H1 (cell line): ENCODE data around the gene SRSF3. TPM values are rescaled to one million over a fixed set of nuclear protein-coding genes. Genes with fewer than 3 reads are reported as not detected.

Experiments used
- CTCF ChIA-PET: fragments of 300-600 bp; sonication (Branson Sonifier 250); formaldehyde crosslinking; loops from one replicate; lab custom pipeline; 2021; ENCODE audit not compliant: partially characterized antibody; lab: Charles Lee
- POLR2A ChIA-PET: fragments of 300-600 bp; sonication (Branson Sonifier 250); formaldehyde crosslinking; loops from one replicate; lab custom pipeline; 2021; ENCODE audit warnings: inconsistent platforms; ENCODE audit not compliant: partially characterized antibody; lab: Charles Lee
- DNase-seq, 2 experiments: peaks; one replicate each; pipeline versions ENCODE4 v3.0.0 to v3.0.0-alpha.2; 2010 to 2022; ENCODE audit warnings: low spot score in 2 of 2, low read depth in 1 of 2, mixed read lengths in 1 of 2
- FAIRE-seq: peaks from 2 replicates; lab custom pipeline; 2011; peaks lifted over from hg19 to GRCh38; lab: Jason Lieb, UNC
- H2AFZ ChIP-seq: 2 replicates; pipeline ENCODE4 v1.8.1; 2012; ENCODE audit warnings: low read length, inconsistent platforms
- H2AK5ac ChIP-seq: 2 replicates; pipeline ENCODE4 v1.6.1; 2013; ENCODE audit warnings: low read depth, low read length
- H2BK120ac ChIP-seq: replicated peaks from 2 replicates; pipeline ENCODE3; 2013; ENCODE audit warnings: low read depth, low read length, inconsistent platforms
- H2BK12ac ChIP-seq: 2 replicates; pipeline ENCODE4 v1.6.1; 2013; ENCODE audit warnings: low read depth, low read length
- H2BK15ac ChIP-seq: 2 replicates; pipeline ENCODE4 v1.6.1; 2013; ENCODE audit warnings: low read length
- H2BK20ac ChIP-seq: 2 replicates; pipeline ENCODE4 v1.6.1; 2013; ENCODE audit warnings: low read length
- H2BK5ac ChIP-seq: 2 replicates; pipeline ENCODE4 v1.6.1; 2013; ENCODE audit warnings: low read depth, low read length
- H3K14ac ChIP-seq: 2 replicates; pipeline ENCODE4 v1.6.1; 2013; ENCODE audit warnings: inconsistent platforms; ENCODE audit not compliant: insufficient read length
- H3K18ac ChIP-seq: 2 replicates; pipeline ENCODE4 v1.6.1; 2013; ENCODE audit warnings: low read length; ENCODE audit errors: extremely low read depth
- H3K23ac ChIP-seq: 2 replicates; pipeline ENCODE4 v1.6.1; 2013; ENCODE audit warnings: inconsistent platforms; ENCODE audit not compliant: insufficient read length
- H3K23me2 ChIP-seq: 2 replicates; pipeline ENCODE4 v1.6.1; 2013; ENCODE audit warnings: low read depth, low read length
- H3K27ac ChIP-seq: 2 replicates; pipeline ENCODE4 v1.6.1; 2011; ENCODE audit warnings: low read depth, low read length, inconsistent platforms
- H3K27me3 ChIP-seq, 4 experiments: replicated peaks in 1 of 4; 1 replicate in 1 of 4; 2 replicates in 3 of 4; pipeline versions ENCODE4 v1.6.1 to v1.8.1; 2011 to 2013; ENCODE audit warnings: low read length in 3 of 4, mild to moderate bottlenecking in 3 of 4, inconsistent platforms in 2 of 4, mixed read lengths in 2 of 4, moderate library complexity in 1 of 4; ENCODE audit not compliant: control insufficient read depth in 3 of 4, insufficient read depth in 3 of 4; ENCODE audit errors: extremely low read depth in 1 of 4
- H3K36me3 ChIP-seq, 4 experiments: 2 replicates each; pipeline versions ENCODE4 v1.6.1 to v1.8.1; 2011 to 2013; ENCODE audit warnings: mild to moderate bottlenecking in 4 of 4, low read length in 3 of 4, moderate library complexity in 2 of 4, control low read depth in 1 of 4, inconsistent platforms in 1 of 4; ENCODE audit not compliant: insufficient read depth in 4 of 4, control insufficient read depth in 2 of 4
- H3K4ac ChIP-seq: replicated peaks from 2 replicates; pipeline ENCODE3; 2013; ENCODE audit warnings: low read length, low read depth, mixed read lengths, inconsistent platforms; ENCODE audit not compliant: insufficient read length
- H3K4me1 ChIP-seq, 4 experiments: replicated peaks in 1 of 4; 1 replicate in 1 of 4; 2 replicates in 3 of 4; pipeline versions ENCODE4 v1.6.1 to v1.8.1; 2011 to 2013; ENCODE audit warnings: low read length in 3 of 4, inconsistent platforms in 2 of 4, mixed read lengths in 1 of 4; ENCODE audit not compliant: insufficient read depth in 4 of 4, control insufficient read depth in 3 of 4
- H3K4me2 ChIP-seq, 2 experiments: 2 replicates each; pipeline versions ENCODE4 v1.6.1 to v1.8.1; 2011 to 2013; ENCODE audit warnings: low read depth in 2 of 2, low read length in 2 of 2, control low read depth in 1 of 2, inconsistent platforms in 1 of 2, mild to moderate bottlenecking in 1 of 2; ENCODE audit not compliant: insufficient read depth in 1 of 2
- H3K4me3 ChIP-seq, 4 experiments: fragments of 200-600, 300-600 bp in 1 of 4; sonication (generic), shearing (Covaris generic), sonication (Bioruptor Twin) in 1 of 4; 2 replicates each; pipeline versions ENCODE4 v1.5.1 to v1.8.1; 2011 to 2016; ENCODE audit warnings: low read length in 4 of 4, low read depth in 3 of 4, control low read depth in 2 of 4, inconsistent platforms in 2 of 4, mild to moderate bottlenecking in 2 of 4, mixed read lengths in 1 of 4, moderate library complexity in 1 of 4; ENCODE audit not compliant: insufficient read depth in 2 of 4; ENCODE audit errors: extremely low read depth in 1 of 4
- H3K56ac ChIP-seq: replicated peaks from 2 replicates; pipeline ENCODE3; 2013; ENCODE audit warnings: low read depth, mild to moderate bottlenecking, mixed read lengths, low read length, inconsistent platforms; ENCODE audit not compliant: insufficient read length
- H3K79me1 ChIP-seq: 2 replicates; pipeline ENCODE4 v1.6.1; 2013; ENCODE audit warnings: low read depth, low read length, control low read depth
- H3K79me2 ChIP-seq, 2 experiments: 2 replicates each; pipeline versions ENCODE4 v1.6.1 to v1.8.1; 2012 to 2013; ENCODE audit warnings: low read length in 2 of 2, mild to moderate bottlenecking in 2 of 2, inconsistent platforms in 1 of 2; ENCODE audit not compliant: insufficient read depth in 2 of 2, control insufficient read depth in 1 of 2
- H3K9ac ChIP-seq, 4 experiments: replicated peaks in 1 of 4; 1 replicate in 1 of 4; 2 replicates in 3 of 4; pipeline versions ENCODE4 v1.6.1 to v1.8.1; 2011 to 2013; ENCODE audit warnings: low read depth in 3 of 4, low read length in 3 of 4, control low read depth in 2 of 4, mild to moderate bottlenecking in 2 of 4, moderate library complexity in 2 of 4, inconsistent platforms in 1 of 4; ENCODE audit errors: extremely low read depth in 1 of 4
- H3K9me3 ChIP-seq, 2 experiments: 2 replicates each; pipeline versions ENCODE4 v1.6.1 to v1.8.1; 2012 to 2013; ENCODE audit warnings: mild to moderate bottlenecking in 2 of 2, moderate library complexity in 2 of 2, control low read depth in 1 of 2, inconsistent platforms in 1 of 2, low read depth in 1 of 2, low read length in 1 of 2, mixed read lengths in 1 of 2; ENCODE audit not compliant: insufficient read depth in 2 of 2
- H4K20me1 ChIP-seq, 2 experiments: replicated peaks in 1 of 2; 2 replicates each; pipeline versions ENCODE3 to v1.8.1; 2011 to 2013; ENCODE audit warnings: inconsistent platforms in 2 of 2, low read length in 2 of 2, mild to moderate bottlenecking in 1 of 2; ENCODE audit not compliant: insufficient read depth in 2 of 2, control insufficient read depth in 1 of 2
- H4K5ac ChIP-seq: 2 replicates; pipeline ENCODE4 v1.6.1; 2013; ENCODE audit warnings: low read length, low read depth, mixed read lengths, inconsistent platforms; ENCODE audit not compliant: insufficient read length
- H4K8ac ChIP-seq: 2 replicates; pipeline ENCODE4 v1.8.0; 2013; ENCODE audit warnings: mild to moderate bottlenecking, moderate library complexity, low read length, inconsistent platforms; ENCODE audit not compliant: insufficient read depth; ENCODE audit errors: extremely low read depth
- H4K91ac ChIP-seq: replicated peaks from 2 replicates; pipeline ENCODE3; 2013; ENCODE audit warnings: low read length, mixed read lengths, inconsistent platforms; ENCODE audit not compliant: insufficient read length
- CHD1 ChIP-seq: IDR thresholded peaks from 2 replicates; pipeline ENCODE4 v1.6.1; 2012; ENCODE audit warnings: low read depth, low read length, improper control_type of control experiment
- CHD2 ChIP-seq: IDR thresholded peaks from 2 replicates; pipeline ENCODE4 v1.6.1; 2012; ENCODE audit warnings: low read length, improper control_type of control experiment
- RXRA ChIP-seq: IDR thresholded peaks from 2 replicates; pipeline ENCODE4 v1.6.1; 2011; ENCODE audit warnings: low read depth, mild to moderate bottlenecking, low read length, moderate library complexity; ENCODE audit not compliant: insufficient read depth
- SAP30 ChIP-seq: fragments of 300-600 bp; sonication (generic); IDR thresholded peaks from 2 replicates; pipeline ENCODE4 v1.7.1; 2012; ENCODE audit warnings: low read length, moderate library complexity, mild to moderate bottlenecking, inconsistent platforms; ENCODE audit not compliant: insufficient read depth, insufficient replicate concordance
- SIN3A ChIP-seq, 2 experiments: IDR thresholded peaks in 1 of 2; conservative IDR thresholded peaks in 1 of 2; 2 replicates each; pipeline ENCODE4 v1.6.1; 2011 to 2012; ENCODE audit warnings: low read length in 2 of 2, improper control_type of control experiment in 1 of 2, low read depth in 1 of 2, mild to moderate bottlenecking in 1 of 2
- SIRT6 ChIP-seq: IDR thresholded peaks from one replicate; pipeline ENCODE4 v1.7.1; 2012; ENCODE audit warnings: low read length, inconsistent platforms
- SP1 ChIP-seq: IDR thresholded peaks from 2 replicates; pipeline ENCODE4 v1.6.1; 2011; ENCODE audit warnings: low read depth, low read length
- SRF ChIP-seq: IDR thresholded peaks from 2 replicates; pipeline ENCODE4 v1.6.1; 2011; ENCODE audit warnings: mild to moderate bottlenecking, low read depth, low read length, moderate library complexity
- WGBS, 2 experiments: shearing (Covaris generic) in 1 of 2; methylation state at CpG; one replicate each; pipeline versions ENCODE4 v1.1.6 to v1.1.7; 2013 to 2015; ENCODE audit warnings: low lambda C conversion rate in 2 of 2, mixed read lengths in 2 of 2, inconsistent platforms in 1 of 2, low coverage in 1 of 2, missing lambda C conversion rate in 1 of 2; ENCODE audit not compliant: insufficient replicate concordance in 2 of 2, insufficient coverage in 1 of 2, insufficient read length in 1 of 2; ENCODE audit errors: extremely low coverage in 1 of 2, missing lambda C conversion rate in 1 of 2; 5-methylcytosine and 5-hydroxymethylcytosine counted together
- polyA plus RNA-seq, 7 experiments: library from polyadenylated mRNA; depleted of rRNA in 3 of 7; stranded (reverse) in 5 of 7; unstranded in 2 of 7; fragments of >200 nt in 5 of 7; fragments of 200-250 nt in 2 of 7; gene quantifications; 1 replicate in 5 of 7; 2 replicates in 1 of 7; 4 replicates in 1 of 7; pipeline versions ENCODE4 v1.2.1 to v1.2.3, GENCODE V29; 2011 to 2013; ENCODE audit warnings: missing spikeins in 2 of 7, mixed read lengths in 2 of 7
- total RNA-seq: library from RNA; stranded (reverse); fragmentation: NEBNext Ultra II Directional; extraction: Animal tissue kit (Norgen Biotek cat#: 25700); gene quantifications from 2 replicates; pipeline ENCODE4 v1.2.1, GENCODE V29; 2021
- TF ChIP-seq, protein P1 (sequence below): IDR thresholded peaks from 2 replicates; pipeline ENCODE4 v1.6.1; 2011; ENCODE audit warnings: low read depth, mild to moderate bottlenecking, low read length; ENCODE audit not compliant: insufficient read depth
- TF ChIP-seq, protein P2 (sequence below): IDR thresholded peaks from 2 replicates; pipeline ENCODE4 v1.6.1; 2012; ENCODE audit warnings: inconsistent platforms
- TF ChIP-seq, protein P3 (sequence below): IDR thresholded peaks from 2 replicates; pipeline ENCODE4 v1.6.1; 2012; ENCODE audit warnings: inconsistent platforms

Gene SRSF3
- total and polyA plus RNA-seq, 2 of the 8 experiments (the other 6 are each of a cell fraction or from before 2014, with no cell fraction given) = 471 to 689 TPM

DNA sequence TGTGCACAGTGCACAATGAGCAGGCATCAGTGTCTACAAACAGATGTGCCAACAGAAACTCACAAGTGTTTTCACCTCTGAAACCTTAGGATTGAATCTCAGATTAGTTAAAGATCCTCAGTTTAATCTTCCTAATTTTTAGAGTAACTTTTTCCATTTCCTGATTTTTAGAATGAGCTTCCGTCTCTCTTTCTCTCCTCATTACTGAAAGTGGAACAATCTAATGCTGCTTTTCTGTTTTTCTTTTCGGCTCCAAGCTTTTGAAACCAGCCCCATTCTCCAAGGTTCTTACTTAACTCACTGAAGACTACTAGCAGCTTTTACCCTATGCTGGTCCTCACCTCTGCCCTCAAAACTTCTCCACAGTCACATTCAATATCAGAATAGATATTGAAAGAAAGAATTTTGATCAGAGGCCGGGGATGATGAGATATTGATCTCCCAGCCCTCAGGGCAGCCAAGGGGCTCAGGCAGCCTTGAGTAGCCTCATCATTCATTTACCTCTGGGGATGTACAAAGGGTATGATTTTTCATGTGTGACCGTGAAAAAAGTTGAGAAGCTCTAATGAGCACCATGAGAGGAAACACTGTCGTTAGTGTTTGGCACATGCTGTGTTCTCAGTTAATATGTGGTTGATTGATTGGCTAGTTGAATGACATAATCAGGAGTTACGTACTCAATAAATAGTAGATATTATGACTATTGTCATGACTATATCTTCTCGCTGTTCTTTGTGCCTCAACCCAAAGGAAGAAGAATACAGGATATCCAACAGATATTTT is 35.0 kb upstream of the SRSF3 start:
- FAIRE-seq (no peak), DNase-seq (no peak)
- Histone ChIP-seq H3K18ac (no peak overlapping the region), H2BK12ac (no peak overlapping the region), H3K56ac (no peak overlapping the region), H2BK15ac (no peak overlapping the region), H2AK5ac (no peak overlapping the region), H4K8ac (no peak overlapping the region), H3K9ac (no peak overlapping the region), H3K4me3 (no peak overlapping the region), H3K14ac (no peak overlapping the region), H2BK5ac (no peak overlapping the region), H3K4me1 (peaks cover 0 to 3% (median 0%) of the 10 kb centered on the region in 4 experiments; a peak in 1 of 7 replicates), H3K79me1 (no peaks in the 10 kb centered on the region), H3K9me3 (no peaks in the 10 kb centered on the region), H2BK20ac (no peak overlapping the region), H3K27ac (no peak overlapping the region), H2BK120ac (no peak overlapping the region), H4K20me1 (no peaks in the 10 kb centered on the region), H4K5ac (no peak overlapping the region), H3K23me2 (no peaks in the 10 kb centered on the region; the same call in 1 of the 2 replicates), H3K23ac (no peak overlapping the region), H2AFZ (no peak overlapping the region), H3K36me3 (no peaks in the 10 kb centered on the region), H3K4me2 (no peak overlapping the region), H3K4ac (peak overlapping the region; percentile 78), H3K27me3 (no peaks in the 10 kb centered on the region), H4K91ac (no peak overlapping the region), H3K79me2 (no peaks in the 10 kb centered on the region)
- ChIA-PET POLR2A (no interaction called here), CTCF (interaction anchor here (0.6 kb wide), 1 partner anchor 333 kb away, joined by 3 read pairs; no protein-coding TSS in a partner anchor)
- 84% methylated on average over 7 of the region's 7 CpGs; no CpG with 5 or more reads in 1 of the 2 experiments for WGBS, 2 experiments
- TF ChIP-seq SRF = no peak
- TF ChIP-seq, protein P1, sequence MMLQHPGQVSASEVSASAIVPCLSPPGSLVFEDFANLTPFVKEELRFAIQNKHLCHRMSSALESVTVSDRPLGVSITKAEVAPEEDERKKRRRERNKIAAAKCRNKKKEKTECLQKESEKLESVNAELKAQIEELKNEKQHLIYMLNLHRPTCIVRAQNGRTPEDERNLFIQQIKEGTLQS = no peak
- no peak for TF ChIP-seq CHD2
- no peak for TF ChIP-seq SAP30
- TF ChIP-seq, protein P2, sequence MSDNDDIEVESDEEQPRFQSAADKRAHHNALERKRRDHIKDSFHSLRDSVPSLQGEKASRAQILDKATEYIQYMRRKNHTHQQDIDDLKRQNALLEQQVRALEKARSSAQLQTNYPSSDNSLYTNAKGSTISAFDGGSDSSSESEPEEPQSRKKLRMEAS = no peak
- TF ChIP-seq SIRT6 = no peak
- TF ChIP-seq SIN3A (conservative IDR thresholded peaks at IDR 0.05 in 1 of 2, IDR thresholded peaks at IDR 0.05 in 1 of 2; ENCODE audit: low read depth in 1 of 2, low read length in 2 of 2) = no peak
- TF ChIP-seq SP1 = no peak
- TF ChIP-seq RXRA = no peak
- TF ChIP-seq CHD1 = no peak
- TF ChIP-seq, protein P3, sequence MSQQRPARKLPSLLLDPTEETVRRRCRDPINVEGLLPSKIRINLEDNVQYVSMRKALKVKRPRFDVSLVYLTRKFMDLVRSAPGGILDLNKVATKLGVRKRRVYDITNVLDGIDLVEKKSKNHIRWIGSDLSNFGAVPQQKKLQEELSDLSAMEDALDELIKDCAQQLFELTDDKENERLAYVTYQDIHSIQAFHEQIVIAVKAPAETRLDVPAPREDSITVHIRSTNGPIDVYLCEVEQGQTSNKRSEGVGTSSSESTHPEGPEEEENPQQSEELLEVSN = no peak
